Measurements from ENCODE around the gene SLC22A1.

Gene SLC22A1

GRCh38 chr6:160080097-160080496 is 41.5 kb upstream of the SLC22A1 start:
- TF ChIP-seq, protein P1, sequence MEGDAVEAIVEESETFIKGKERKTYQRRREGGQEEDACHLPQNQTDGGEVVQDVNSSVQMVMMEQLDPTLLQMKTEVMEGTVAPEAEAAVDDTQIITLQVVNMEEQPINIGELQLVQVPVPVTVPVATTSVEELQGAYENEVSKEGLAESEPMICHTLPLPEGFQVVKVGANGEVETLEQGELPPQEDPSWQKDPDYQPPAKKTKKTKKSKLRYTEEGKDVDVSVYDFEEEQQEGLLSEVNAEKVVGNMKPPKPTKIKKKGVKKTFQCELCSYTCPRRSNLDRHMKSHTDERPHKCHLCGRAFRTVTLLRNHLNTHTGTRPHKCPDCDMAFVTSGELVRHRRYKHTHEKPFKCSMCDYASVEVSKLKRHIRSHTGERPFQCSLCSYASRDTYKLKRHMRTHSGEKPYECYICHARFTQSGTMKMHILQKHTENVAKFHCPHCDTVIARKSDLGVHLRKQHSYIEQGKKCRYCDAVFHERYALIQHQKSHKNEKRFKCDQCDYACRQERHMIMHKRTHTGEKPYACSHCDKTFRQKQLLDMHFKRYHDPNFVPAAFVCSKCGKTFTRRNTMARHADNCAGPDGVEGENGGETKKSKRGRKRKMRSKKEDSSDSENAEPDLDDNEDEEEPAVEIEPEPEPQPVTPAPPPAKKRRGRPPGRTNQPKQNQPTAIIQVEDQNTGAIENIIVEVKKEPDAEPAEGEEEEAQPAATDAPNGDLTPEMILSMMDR (IDR thresholded peaks at IDR 0.05; ENCODE audit: low read depth, low read length) = no peak
- no peak for DNase-seq (ENCODE audit: extremely low read depth, low read depth)

DNA sequence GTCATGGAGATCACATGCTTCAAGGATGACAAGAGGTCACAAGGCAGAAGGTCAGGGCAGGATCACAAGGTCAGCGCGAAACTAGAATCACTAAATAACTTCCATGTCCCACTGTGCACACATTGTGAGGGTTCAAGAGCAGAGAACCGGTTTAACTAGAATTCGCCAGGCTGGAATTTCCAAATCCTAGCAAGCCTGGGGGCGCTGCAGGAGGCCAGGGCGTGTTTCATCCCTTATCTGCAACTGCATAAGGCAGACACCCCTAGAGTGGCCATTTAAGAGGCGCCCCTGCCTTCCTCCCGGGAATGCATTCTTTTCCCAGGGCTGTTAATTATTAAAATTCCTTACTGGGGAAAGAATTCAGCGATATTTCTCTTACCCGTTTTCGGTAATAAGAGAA is 40.2 kb upstream of the SLC22A1 start:
- TF ChIP-seq, protein P1 (IDR thresholded peaks at IDR 0.05; ENCODE audit: low read depth, low read length) = no peak

DNA sequence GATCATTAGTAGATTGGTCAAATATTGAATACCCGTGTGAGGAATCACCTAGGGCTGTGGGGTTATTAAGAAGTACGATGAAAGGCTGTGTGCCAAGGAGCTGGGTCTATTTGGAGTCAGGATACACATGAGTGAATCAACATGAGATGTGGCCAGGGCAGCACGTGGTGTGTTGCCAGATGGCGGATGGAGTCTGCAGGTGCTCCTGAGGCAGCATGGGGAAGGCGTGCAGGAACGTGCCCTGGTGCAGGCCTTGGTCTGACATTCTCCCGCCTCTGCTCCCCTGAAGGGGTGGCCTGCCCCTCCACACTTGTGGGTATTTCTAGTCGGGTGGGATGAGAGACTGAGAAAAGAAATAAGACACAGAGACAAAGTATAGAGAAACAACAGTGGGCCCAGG is 39.0 kb upstream of the SLC22A1 start:
- no peak for DNase-seq (ENCODE audit: extremely low read depth, low read depth)
- TF ChIP-seq, protein P1 (IDR thresholded peaks at IDR 0.05; ENCODE audit: low read depth, low read length) = no peak

More for the DNA sequence above, 40.2 kb upstream of the SLC22A1 start:
- DNase-seq (ENCODE audit: extremely low read depth, low read depth) = no peak

DNA sequence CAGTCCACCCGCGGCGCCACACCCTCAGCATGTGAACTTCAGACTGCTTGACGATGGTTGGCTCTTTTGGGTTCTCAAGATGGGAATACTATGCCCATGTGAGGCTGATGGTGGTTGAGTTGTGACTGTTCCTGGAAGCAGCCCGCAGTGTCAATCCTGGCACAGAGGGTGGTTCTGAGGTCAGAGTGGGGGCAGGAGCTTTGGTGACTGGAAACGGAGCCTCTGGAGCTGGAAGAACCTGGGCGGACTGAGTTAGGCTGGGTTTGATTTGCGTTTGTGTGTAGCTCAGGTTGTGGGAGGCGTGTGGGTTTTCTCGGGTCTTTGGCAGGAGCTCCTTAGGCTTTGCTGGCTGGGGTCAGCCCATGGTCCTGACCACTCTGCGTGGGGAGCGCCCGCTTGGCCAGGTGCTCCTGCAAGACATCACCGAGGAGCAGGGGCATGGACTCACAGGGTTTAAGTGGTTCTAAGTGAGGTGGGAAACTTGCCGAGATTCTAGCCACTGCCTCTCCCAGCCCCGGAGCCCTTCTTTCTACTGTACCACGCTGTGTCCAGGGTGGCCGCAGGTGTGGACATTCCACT is 37.3 kb upstream of the SLC22A1 start:
- DNase-seq (ENCODE audit: extremely low read depth, low read depth) = no peak
- TF ChIP-seq, protein P1 (IDR thresholded peaks at IDR 0.05; ENCODE audit: low read depth, low read length) = no peak

- no peak for DNase-seq (ENCODE audit: extremely low read depth, low read depth)
- TF ChIP-seq, protein P1 (IDR thresholded peaks at IDR 0.05; ENCODE audit: low read depth, low read length) = no peak
Observed at GRCh38 chr6:160085226-160085625, 36.4 kb upstream of the SLC22A1 start.

- no peak for DNase-seq (ENCODE audit: extremely low read depth, low read depth)
- TF ChIP-seq, protein P1 (IDR thresholded peaks at IDR 0.05; ENCODE audit: low read depth, low read length) = no peak
Observed at GRCh38 chr6:160085713-160086505, 35.7 kb upstream of the SLC22A1 start.

GRCh38 chr6:160086754-160087153 is 34.9 kb upstream of the SLC22A1 start:
- DNase-seq (ENCODE audit: extremely low read depth, low read depth) = no peak
- TF ChIP-seq, protein P1 (IDR thresholded peaks at IDR 0.05; ENCODE audit: low read depth, low read length) = no peak
